ENCODE data around the gene CRYGB. TPM values are rescaled to one million over a fixed set of nuclear protein-coding genes. Genes with fewer than 3 reads are reported as not detected.
"Not testable (repeated sequence)": the region's sequence is repeated elsewhere in the genome, so short reads cannot be mapped to it uniquely, and the experiment has no call there.

Gene CRYGB
- total RNA-seq, 1 donor from 2014 or later, result not detected

- intact Hi-C loops (cut with micrococcal nuclease), result no loop called here
Measured at GRCh38 chr2:208118918-208119317, 27.0 kb downstream of the CRYGB start.

GRCh38 chr2:208117390-208117789 lies 28.6 kb downstream of the CRYGB start:
- intact Hi-C loops (cut with micrococcal nuclease), result not testable (repeated sequence)

GRCh38 chr2:208112969-208113368 lies 33.0 kb downstream of the CRYGB start:
- intact Hi-C loops (cut with micrococcal nuclease), result no loop called here

GRCh38 chr2:208112273-208112745 lies 33.6 kb downstream of the CRYGB start:
- intact Hi-C loops (cut with micrococcal nuclease), result not testable (repeated sequence)

- intact Hi-C loops (cut with micrococcal nuclease), result loop anchor here (2.0 kb wide), 1 partner anchor 151 kb away; the partner anchor contains the start of gene IDH1
Measured at GRCh38 chr2:208103616-208104015, 42.3 kb downstream of the CRYGB start.

GRCh38 chr2:208101716-208102631 lies 44.0 kb downstream of the CRYGB start:
- intact Hi-C loops (cut with micrococcal nuclease), result loop anchor here (1.0 to 2.0 kb wide), 2 partner anchors 153 to 163 kb away; partner anchors contain the start of gene IDH1

- intact Hi-C loops (cut with micrococcal nuclease), result no loop called here
Measured at GRCh38 chr2:208099682-208100470, 46.1 kb downstream of the CRYGB start.

- intact Hi-C loops (cut with micrococcal nuclease), result not testable (repeated sequence)
Measured at GRCh38 chr2:208098701-208099100, 47.3 kb downstream of the CRYGB start.

- intact Hi-C loops (cut with micrococcal nuclease), result no loop called here
Measured at GRCh38 chr2:208098267-208098666, 47.7 kb downstream of the CRYGB start.

GRCh38 chr2:208097801-208098200 lies 48.2 kb downstream of the CRYGB start:
- intact Hi-C loops (cut with micrococcal nuclease), result no loop called here

- intact Hi-C loops (cut with micrococcal nuclease), result no loop called here
Measured at GRCh38 chr2:208097313-208097712, 48.6 kb downstream of the CRYGB start.

- intact Hi-C loops (cut with micrococcal nuclease), result no loop called here
Measured at GRCh38 chr2:208096080-208096479, 49.9 kb downstream of the CRYGB start.

GRCh38 chr2:208093128-208093527 lies 52.8 kb downstream of the CRYGB start:
- intact Hi-C loops (cut with micrococcal nuclease), result no loop called here

Other genes with a start within 250 kb of the CRYGB start
- 5.7 and 6.1 TPM in 2 replicates for gene PLEKHM3, start 120.6 kb downstream of the CRYGB start, total RNA-seq
- gene CRYGD, start 21.6 kb downstream of the CRYGB start, total RNA-seq, result not detected in 2 replicates
- gene CRYGC, start 16.3 kb downstream of the CRYGB start, total RNA-seq, result not detected in 2 replicates
- not detected in 2 replicates for gene CRYGA, start 17.4 kb upstream of the CRYGB start, total RNA-seq
- gene C2orf80, start 43.9 kb upstream of the CRYGB start, total RNA-seq, result not detected in 2 replicates
- 27.2 and 34.6 TPM in 2 replicates for gene IDH1, start 108.9 kb upstream of the CRYGB start, total RNA-seq
- 39.0 and 41.6 TPM in 2 replicates for gene PIKFYVE, start 120.1 kb upstream of the CRYGB start, total RNA-seq